Keratinocyte (primary cell): ENCODE data around the gene ARL4D. TPM values are rescaled to one million over a fixed set of nuclear protein-coding genes. Genes with fewer than 3 reads are reported as not detected.

Experiments
- DNase-seq: peaks from one replicate; pipeline ENCODE4 v3.0.0-alpha.2; 2011; ENCODE audit warnings: low read depth, missing footprints, low spot score
- FAIRE-seq: peaks from 2 replicates; lab custom pipeline; 2011; peaks lifted over from hg19 to GRCh38; lab: Jason Lieb, UNC
- H2AFZ ChIP-seq: 2 replicates; pipeline ENCODE4 v1.6.0; 2012; ENCODE audit warnings: low read length, control low read depth, inconsistent platforms; ENCODE audit not compliant: control insufficient read depth
- H3K27ac ChIP-seq: 2 replicates; pipeline ENCODE4 v1.5.1; 2011; ENCODE audit warnings: low read length; ENCODE audit not compliant: control insufficient read depth, insufficient read depth
- H3K27me3 ChIP-seq: 3 replicates; pipeline ENCODE4 v1.6.0; 2011; ENCODE audit warnings: low read length; ENCODE audit not compliant: control insufficient read depth, insufficient read depth; ENCODE audit errors: extremely low read depth
- H3K36me3 ChIP-seq, 2 experiments: 2 replicates in 1 of 2; 3 replicates in 1 of 2; pipeline ENCODE4 v1.5.1; 2011; ENCODE audit warnings: low read length in 2 of 2, mild to moderate bottlenecking in 1 of 2; ENCODE audit not compliant: control insufficient read depth in 2 of 2, insufficient read depth in 2 of 2; ENCODE audit errors: extremely low read depth in 1 of 2
- H3K4me1 ChIP-seq: 3 replicates; pipeline ENCODE4 v1.5.1; 2011; ENCODE audit warnings: low read length; ENCODE audit not compliant: control insufficient read depth, insufficient read depth; ENCODE audit errors: extremely low read depth
- H3K4me2 ChIP-seq: 3 replicates; pipeline ENCODE4 v1.6.0; 2011; ENCODE audit warnings: low read depth, low read length; ENCODE audit not compliant: control insufficient read depth, insufficient read depth; ENCODE audit errors: extremely low read depth
- H3K4me3 ChIP-seq, 3 experiments: fragments of 200-600 bp in 1 of 3; sonication (generic) in 1 of 3; 2 replicates in 2 of 3; 3 replicates in 1 of 3; pipeline ENCODE4 v1.5.1; 2011 to 2016; ENCODE audit warnings: low read length in 3 of 3, mild to moderate bottlenecking in 3 of 3, control low read depth in 2 of 3, inconsistent platforms in 1 of 3, low read depth in 1 of 3, mixed read lengths in 1 of 3, mixed run types in 1 of 3, moderate library complexity in 1 of 3; ENCODE audit not compliant: control insufficient read depth in 2 of 3, insufficient read depth in 2 of 3; ENCODE audit errors: extremely low read depth in 1 of 3
- H3K79me2 ChIP-seq: 2 replicates; pipeline ENCODE4 v1.6.0; 2012; ENCODE audit warnings: low read length; ENCODE audit not compliant: control insufficient read depth, insufficient read depth
- H3K9ac ChIP-seq: 3 replicates; pipeline ENCODE4 v1.6.0; 2011; ENCODE audit warnings: low read length; ENCODE audit not compliant: control insufficient read depth, insufficient read depth; ENCODE audit errors: extremely low read depth
- H3K9me1 ChIP-seq: 3 replicates; pipeline ENCODE4 v1.6.0; 2011; ENCODE audit warnings: low read length; ENCODE audit not compliant: control insufficient read depth, insufficient read depth; ENCODE audit errors: extremely low read depth
- H3K9me3 ChIP-seq: 2 replicates; pipeline ENCODE4 v1.5.1; 2012; ENCODE audit warnings: low read depth, low read length; ENCODE audit not compliant: control insufficient read depth
- H4K20me1 ChIP-seq: 3 replicates; pipeline ENCODE4 v1.6.0; 2011; ENCODE audit warnings: low read length; ENCODE audit not compliant: control insufficient read depth, insufficient read depth; ENCODE audit errors: extremely low read depth
- EZH2 ChIP-seq: IDR thresholded peaks from one replicate; pipeline ENCODE4 v1.6.1; 2012; ENCODE audit warnings: inconsistent platforms, mild to moderate bottlenecking, low read length, moderate library complexity
- dilution Hi-C: fragments of 300-500 bp; cut with MboI; formaldehyde crosslinking; loops from one replicate; pipeline ENCODE4 v1.7.0; 2020; ENCODE audit warnings: low sequenced_read_pairs; ENCODE audit not compliant: extremely low pct_ligation_motif_present
- polyA plus RNA-seq, 5 experiments: library from polyadenylated mRNA; depleted of rRNA in 3 of 5; stranded (reverse) in 3 of 5; stranded (forward) in 1 of 5; unstranded in 1 of 5; fragments of >200 nt; gene quantifications; 1 replicate in 1 of 5; 2 replicates in 3 of 5; 3 replicates in 1 of 5; pipeline versions ENCODE4 v1.2.1 to v1.2.3, GENCODE V29; 2011 to 2012; ENCODE audit warnings: missing spikeins in 2 of 5, low read depth in 1 of 5, low replicate concordance in 1 of 5
- TF ChIP-seq, protein P1 (sequence below), 3 experiments: IDR thresholded peaks in 1 of 3; conservative IDR thresholded peaks in 1 of 3; optimal IDR thresholded peaks in 1 of 3; 2 replicates in 2 of 3; 3 replicates in 1 of 3; pipeline versions ENCODE3 to v1.5.1; 2011; ENCODE audit warnings: low read length in 3 of 3, mild to moderate bottlenecking in 3 of 3, moderate library complexity in 2 of 3, control low read depth in 1 of 3, inconsistent platforms in 1 of 3; ENCODE audit not compliant: insufficient read depth in 2 of 3; ENCODE audit errors: extremely low read depth in 1 of 3

Gene ARL4D
- polyA plus RNA-seq, 1 donor (not counting 4 experiments of a cell fraction or from before 2014, with no cell fraction given) = 36.5 TPM

DNA sequence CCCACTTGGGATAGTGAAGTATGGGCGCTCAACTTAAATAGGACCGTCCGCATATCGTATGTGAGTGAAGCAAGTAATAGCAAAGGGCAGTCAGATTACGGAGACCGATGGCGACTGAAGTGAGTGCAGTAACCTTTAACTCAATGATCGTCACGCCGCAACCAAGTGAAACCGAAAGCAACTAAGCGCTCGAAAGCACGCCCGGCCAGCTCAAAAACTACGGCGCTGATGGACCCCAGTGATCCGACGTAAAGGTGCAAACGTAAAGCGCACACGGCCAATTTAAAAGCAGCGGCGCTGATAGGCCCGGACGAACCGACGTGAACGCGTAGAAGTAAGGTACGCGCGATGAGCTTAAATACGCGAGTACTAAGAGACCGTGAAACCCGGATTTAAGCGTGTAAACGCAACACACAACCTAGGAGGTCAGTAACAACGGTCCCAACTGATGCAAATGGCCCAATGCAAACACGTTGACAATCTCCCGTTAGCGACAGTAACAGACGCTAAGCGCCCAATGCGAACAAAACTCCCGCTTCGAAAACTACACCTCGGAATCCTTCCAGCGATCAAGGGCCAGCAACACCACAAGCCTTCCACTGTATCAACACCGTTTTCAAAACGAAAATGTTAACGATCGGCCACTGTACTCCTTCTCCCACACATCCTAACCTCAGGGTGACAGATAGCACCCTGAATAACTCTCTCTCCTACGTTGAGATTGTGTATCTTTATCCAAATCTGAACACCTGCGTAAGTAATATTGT is 37.9 kb upstream of the ARL4D start:
- dilution Hi-C loops = no loop called here
- H3K4me3 ChIP-seq = peak overlapping the region; percentile 41 to 74 (median 58)
- no peaks in the 10 kb centered on the region for H3K79me2 ChIP-seq
- H2AFZ ChIP-seq = peak overlapping the region; percentile 51
- H3K9ac ChIP-seq = peak overlapping the region; percentile 89
- no peaks in the 10 kb centered on the region for H3K36me3 ChIP-seq
- no peaks in the 10 kb centered on the region for H3K9me1 ChIP-seq
- H3K27ac ChIP-seq = peak overlapping the region; percentile 99
- peak; percentile 86 for FAIRE-seq
- peak; percentile 91 for DNase-seq
- no peak for TF ChIP-seq EZH2
- TF ChIP-seq, protein P1, sequence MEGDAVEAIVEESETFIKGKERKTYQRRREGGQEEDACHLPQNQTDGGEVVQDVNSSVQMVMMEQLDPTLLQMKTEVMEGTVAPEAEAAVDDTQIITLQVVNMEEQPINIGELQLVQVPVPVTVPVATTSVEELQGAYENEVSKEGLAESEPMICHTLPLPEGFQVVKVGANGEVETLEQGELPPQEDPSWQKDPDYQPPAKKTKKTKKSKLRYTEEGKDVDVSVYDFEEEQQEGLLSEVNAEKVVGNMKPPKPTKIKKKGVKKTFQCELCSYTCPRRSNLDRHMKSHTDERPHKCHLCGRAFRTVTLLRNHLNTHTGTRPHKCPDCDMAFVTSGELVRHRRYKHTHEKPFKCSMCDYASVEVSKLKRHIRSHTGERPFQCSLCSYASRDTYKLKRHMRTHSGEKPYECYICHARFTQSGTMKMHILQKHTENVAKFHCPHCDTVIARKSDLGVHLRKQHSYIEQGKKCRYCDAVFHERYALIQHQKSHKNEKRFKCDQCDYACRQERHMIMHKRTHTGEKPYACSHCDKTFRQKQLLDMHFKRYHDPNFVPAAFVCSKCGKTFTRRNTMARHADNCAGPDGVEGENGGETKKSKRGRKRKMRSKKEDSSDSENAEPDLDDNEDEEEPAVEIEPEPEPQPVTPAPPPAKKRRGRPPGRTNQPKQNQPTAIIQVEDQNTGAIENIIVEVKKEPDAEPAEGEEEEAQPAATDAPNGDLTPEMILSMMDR (optimal IDR thresholded peaks at IDR 0.05 in 1 of 3, IDR thresholded peaks at IDR 0.05 in 1 of 3, conservative IDR thresholded peaks at IDR 0.05 in 1 of 3; ENCODE audit: extremely low read depth in 1 of 3, insufficient read depth in 2 of 3, low read length in 3 of 3) = peak in 1 of 3 experiments; percentile 19
- peak overlapping the region; percentile 86 for H3K4me2 ChIP-seq
- no peaks in the 10 kb centered on the region for H4K20me1 ChIP-seq
- H3K27me3 ChIP-seq = no peaks in the 10 kb centered on the region
- peaks cover 12% of the 10 kb centered on the region for H3K4me1 ChIP-seq
- H3K9me3 ChIP-seq = no peaks in the 10 kb centered on the region

DNA sequence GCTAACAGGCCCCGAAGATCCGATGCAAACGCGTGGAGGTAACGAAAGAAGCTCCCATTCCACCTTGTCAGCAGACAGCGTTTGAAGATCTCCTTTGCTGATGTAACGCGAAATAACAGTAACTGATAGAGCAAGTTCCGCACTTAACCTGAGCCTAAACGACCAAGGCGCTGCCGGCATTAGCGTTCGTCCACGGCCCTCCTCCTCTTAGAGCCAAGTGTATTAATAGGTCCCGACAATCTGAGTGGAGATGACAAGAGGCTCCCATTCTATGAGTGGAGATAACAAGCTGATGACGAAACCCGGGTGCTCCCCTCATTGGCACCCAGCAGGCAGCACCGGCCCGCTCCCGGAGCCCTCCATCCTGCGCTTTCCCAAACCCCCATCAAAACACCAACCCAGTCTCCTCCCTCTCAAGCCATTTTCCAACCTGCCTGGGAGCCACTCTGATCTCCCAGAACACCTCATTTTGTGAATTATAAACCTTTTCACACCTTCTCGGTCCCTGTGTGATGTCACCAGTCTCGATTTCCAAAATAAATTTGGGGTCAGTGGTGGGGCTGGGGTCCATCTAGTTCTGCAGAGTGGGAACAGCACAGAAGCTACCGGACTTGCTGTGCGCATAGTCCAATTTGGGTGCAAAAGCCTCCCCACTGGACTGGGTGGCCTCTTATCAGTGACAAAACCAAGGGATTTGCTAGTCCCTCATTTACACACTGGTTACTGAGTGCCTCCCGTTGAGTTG is 35.4 kb upstream of the ARL4D start:
- Histone ChIP-seq H3K4me1 (peaks cover 18% of the 10 kb centered on the region), H3K9me1 (no peaks in the 10 kb centered on the region), H4K20me1 (no peaks in the 10 kb centered on the region), H2AFZ (no peak overlapping the region), H3K9ac (no peak overlapping the region), H3K9me3 (no peaks in the 10 kb centered on the region), H3K27ac (no peak overlapping the region), H3K4me3 (no peak overlapping the region), H3K27me3 (no peaks in the 10 kb centered on the region), H3K36me3 (no peaks in the 10 kb centered on the region), H3K4me2 (no peak overlapping the region), H3K79me2 (no peaks in the 10 kb centered on the region)
- DNase-seq (no peak), FAIRE-seq (peak; percentile 29)
- TF ChIP-seq, protein P1 (optimal IDR thresholded peaks at IDR 0.05 in 1 of 3, IDR thresholded peaks at IDR 0.05 in 1 of 3, conservative IDR thresholded peaks at IDR 0.05 in 1 of 3; ENCODE audit: extremely low read depth in 1 of 3, insufficient read depth in 2 of 3, low read length in 3 of 3) = no peak
- no peak for TF ChIP-seq EZH2
- dilution Hi-C loops = no loop called here
